ENCODE measurements around the gene OGFOD3. TPM values are rescaled to one million over a fixed set of nuclear protein-coding genes. Genes with fewer than 3 reads are reported as not detected.
"Not testable (repeated sequence)": the region's sequence is repeated elsewhere in the genome, so short reads cannot be mapped to it uniquely, and the experiment has no call there.

Gene OGFOD3
- total RNA-seq, 1 donor from 2014 or later = 22.8 TPM

DNA sequence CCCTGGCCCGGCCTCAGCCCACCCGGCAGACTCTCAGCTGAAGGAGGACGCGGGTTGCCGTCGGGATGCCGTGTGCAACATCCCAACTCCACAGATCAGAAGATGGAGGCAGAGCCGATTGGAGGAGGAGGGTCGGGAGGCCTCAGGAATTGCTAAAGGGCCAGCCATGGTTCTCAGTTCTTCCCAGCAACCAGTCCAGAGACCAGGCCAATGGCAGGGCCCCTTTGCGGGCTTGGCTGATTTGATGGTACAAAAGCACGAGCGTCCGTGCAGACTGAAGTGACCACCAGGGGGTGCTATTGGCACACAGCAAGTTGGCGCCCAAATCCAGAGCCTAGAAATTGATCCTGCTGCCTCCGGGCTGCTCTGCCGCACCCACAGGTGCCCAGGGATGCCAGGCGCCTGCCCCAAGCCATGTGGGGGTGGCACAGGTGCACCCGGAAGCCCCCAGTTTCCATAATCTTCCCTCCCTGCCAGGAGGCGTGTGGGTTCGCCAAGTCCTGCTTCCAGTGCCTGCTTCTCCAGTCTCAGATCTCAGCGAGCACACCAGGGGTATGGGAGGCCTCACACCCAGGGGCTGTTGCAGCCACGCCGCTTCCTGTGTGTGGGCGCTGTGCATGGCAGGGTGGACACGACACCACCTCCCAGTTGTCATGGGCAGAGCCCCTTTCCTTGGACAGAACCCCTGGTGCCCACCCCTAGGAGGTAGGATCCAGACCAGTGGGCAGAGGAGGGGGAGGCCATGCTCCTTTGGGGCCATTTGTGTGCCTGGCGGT is 66.5 kb downstream of the OGFOD3 start:
- DNase-seq = peak; percentile 95

DNA sequence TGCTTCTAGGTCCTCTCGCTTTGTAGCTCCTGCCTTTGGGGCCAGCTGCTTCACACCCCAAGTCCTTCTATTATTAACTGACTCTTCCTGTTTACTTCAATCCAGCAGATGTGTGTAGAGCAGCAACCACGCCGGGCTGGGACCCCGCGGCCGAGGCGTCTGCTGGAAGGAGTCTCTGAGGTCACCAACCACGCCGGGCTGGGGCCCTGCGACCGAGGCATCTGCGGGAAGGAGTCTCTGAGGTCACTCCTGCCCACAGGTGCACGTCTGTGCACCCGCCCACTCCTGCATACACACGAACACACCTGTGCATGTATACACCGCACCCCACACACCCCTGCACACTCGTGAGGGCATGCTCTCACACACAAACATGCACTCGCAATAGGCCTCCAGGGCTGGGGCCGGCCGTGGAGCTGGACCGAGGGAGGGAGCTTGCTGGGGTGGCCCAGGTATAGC is 67.1 kb downstream of the OGFOD3 start:
- no peak for DNase-seq

DNA sequence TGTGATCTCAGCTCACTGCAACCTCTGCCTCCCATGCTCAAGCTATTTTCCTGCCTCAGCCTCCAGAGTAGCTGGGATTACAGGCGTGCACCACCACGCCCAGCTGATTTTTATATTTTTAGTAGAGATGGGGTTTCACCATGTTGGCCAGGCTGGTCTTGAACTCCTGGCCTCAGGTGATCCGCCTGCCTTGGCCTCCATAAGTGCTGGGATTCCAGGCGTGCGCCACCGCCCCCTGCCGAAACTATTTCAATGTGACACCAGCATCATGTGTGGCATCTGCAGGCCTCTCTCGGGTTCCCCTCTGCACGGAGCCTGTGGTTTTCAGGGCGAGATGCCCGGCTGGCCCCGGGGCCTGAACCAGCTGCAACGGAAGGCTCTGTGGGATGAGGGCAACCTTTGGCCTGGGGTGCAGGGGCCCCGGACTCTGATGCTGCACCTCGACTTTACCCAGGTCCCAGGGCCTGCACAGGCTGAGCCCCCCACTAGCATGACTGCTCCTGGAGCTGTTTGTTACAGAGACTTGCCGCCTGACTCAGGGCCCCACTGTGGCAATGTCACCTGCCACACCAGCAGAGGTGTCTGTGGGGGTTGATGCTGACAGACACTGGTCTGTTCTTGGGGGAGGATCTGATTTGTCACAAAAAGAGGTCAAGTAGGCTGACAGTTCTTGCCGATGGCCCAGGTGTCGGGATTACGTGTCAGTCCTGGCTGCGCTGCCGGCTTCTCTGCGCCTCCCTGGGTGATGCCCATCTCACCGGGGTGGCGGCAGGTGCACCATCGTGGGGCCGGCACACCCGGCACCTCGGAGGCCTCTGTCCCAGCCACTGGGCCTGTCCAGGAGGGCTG is 68.0 kb downstream of the OGFOD3 start:
- no peak for DNase-seq

DNA sequence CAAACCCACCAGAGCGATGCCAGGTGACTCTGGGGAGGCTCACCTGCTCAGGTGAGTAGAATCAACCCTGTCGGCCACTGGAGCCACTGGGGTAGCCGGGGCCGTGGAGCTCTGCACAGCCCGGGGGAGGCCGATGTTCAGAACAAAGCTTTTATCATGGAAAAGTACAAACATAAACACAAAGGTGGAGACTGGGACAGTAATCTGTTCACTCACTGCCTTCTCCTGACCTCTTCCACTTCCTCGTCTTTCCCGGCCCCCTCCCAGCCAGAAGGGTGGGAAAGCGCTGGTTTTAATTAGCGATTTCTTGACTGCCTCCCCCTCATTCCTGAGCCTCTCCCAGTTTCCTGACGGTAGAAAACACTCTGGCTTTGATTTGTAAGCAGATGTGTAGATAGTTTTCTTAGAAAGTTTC is 69.1 kb downstream of the OGFOD3 start:
- DNase-seq = peak; percentile 68

DNA sequence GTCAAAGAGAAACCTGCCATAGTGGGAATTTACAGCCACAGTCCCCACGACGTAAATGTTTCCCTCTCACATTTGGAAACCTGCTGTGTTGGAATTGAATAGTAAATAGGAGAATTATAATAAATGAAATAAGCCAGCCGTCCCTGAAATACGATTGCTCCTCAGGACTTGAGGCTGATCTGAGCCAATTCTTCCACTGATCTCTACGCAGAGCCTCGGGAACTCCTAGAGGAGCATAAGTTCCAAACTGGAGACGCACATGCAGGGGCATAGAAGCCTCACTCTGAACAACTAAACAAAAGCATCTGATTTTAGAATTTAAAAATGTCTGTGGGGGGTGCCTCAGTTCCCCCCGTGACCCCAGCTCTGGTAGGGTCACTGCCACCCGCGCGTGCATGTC is 69.5 kb downstream of the OGFOD3 start:
- no peak for DNase-seq

DNA sequence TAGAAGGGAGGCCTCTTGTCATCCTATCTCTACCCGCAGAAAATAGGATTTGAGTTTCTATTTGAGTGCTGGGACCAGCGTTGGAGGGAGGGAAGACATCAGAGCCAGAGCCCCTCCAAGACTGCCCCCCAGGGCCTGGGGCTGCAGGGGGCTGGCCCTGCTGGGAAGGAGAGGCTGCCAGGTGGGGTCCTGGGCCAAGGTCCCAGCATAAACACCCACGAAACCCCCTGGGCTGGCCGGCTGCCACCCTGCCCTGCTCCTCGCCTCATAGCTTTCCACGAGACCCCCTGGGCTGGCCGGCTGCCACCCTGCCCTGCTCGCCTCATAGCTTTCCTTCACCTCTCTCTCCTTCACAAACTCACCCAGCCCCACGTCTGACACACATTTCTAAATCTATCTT is 70.0 kb downstream of the OGFOD3 start:
- no peak for DNase-seq

DNA sequence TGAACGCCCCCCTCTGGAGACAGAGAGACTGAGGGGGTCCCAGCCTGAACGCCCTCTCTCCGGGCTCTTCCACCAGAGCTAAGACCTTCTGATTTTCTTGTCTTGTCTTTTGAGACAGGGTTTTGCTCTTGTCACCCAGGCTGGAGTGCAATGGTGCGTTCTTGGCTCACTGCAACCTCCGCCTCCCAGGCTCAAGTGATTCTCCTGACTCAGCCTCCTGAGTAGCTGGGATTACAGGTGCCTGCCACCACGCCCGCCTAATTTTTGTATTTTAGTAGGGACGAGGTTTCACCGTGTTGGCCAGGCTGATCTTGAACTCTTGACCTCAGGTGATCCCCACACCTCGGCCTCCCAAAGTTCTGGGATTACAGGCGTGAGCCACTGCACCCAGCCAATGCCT is 70.4 kb downstream of the OGFOD3 start:
- not testable (repeated sequence) for DNase-seq

DNA sequence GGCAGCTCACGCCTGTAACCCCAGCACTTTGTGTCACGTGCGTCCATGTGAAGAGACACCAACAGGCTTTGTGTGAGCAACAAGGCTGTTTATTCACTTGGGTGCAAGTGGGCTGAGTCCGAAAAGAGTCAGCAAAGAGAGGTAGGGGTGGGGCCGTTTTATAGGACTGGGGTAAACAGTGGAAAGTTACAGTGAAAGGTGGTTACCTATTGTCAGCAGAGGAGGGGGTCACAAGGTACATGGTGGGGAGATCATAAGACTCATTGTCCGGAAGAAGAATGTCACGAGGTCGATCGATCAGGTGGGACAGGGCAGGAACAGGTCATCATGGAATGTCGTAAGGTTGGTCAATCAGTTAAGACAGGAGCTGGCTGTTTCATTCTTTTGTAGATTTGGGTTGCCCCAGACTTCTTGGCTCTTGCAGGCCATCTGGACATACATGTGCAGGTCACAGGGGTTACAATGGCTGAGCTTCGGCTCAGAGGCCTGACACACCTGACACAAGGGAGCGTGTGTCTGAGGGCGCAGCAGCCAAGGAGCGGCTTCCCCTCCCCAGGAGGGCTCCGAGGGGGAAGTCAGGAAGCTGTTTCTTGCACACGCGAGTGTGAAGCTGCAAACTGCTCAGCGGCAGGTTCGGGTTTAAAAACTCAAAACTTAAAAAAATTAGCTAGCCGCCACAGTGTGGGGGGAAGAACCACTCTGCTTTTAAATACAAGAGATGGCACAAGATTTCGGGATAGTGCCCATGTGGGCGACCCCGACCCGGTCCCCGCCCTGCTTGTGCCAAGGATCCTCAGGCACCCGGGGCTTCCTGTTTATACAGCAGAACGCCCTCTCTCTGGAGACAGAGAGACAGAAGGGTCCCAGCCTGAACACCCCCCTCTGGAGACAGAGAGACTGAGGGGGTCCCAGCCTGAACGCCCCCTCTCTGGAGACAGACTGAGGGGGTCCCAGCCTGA is 71.8 kb downstream of the OGFOD3 start:
- DNase-seq = no peak

DNA sequence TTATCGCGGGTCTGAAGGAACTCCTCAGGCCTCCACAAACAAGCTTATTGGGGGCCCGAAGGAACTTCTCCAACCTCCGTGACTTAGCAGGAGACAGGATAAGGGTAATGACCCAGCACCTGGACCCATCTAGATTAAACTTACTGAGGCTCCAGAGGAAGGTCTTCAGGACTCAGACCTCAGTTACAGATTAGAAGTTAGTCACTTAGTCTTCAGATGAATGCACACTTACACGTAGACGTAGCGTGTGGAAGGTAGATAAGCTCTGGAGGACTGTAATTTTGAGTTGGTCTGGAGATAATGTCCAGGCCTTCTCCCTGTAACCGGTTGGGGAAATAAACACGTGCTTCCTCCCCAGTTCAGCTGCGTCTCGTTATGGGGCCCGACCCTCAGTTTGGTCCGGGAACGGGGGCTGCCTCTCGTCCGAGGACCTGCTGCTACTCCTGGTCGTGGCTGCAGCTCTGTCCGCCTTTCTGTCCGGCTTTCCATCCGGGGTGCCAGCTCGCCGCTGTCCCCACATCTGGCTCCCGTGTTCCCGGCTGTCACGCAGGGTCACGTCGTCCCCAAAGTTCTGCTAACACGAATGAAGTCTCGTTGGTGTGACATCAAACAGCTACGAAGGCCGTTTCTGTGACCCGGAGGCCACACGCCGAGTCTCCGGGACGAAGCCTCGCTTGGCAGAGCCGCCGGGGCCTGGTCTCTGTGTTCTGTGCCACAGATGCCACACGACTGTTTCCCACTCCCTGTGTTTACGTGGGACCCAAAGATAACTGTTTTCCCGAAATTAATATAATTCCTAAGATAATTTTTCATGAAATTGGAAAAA is 73.0 kb downstream of the OGFOD3 start:
- no peak for DNase-seq

DNA sequence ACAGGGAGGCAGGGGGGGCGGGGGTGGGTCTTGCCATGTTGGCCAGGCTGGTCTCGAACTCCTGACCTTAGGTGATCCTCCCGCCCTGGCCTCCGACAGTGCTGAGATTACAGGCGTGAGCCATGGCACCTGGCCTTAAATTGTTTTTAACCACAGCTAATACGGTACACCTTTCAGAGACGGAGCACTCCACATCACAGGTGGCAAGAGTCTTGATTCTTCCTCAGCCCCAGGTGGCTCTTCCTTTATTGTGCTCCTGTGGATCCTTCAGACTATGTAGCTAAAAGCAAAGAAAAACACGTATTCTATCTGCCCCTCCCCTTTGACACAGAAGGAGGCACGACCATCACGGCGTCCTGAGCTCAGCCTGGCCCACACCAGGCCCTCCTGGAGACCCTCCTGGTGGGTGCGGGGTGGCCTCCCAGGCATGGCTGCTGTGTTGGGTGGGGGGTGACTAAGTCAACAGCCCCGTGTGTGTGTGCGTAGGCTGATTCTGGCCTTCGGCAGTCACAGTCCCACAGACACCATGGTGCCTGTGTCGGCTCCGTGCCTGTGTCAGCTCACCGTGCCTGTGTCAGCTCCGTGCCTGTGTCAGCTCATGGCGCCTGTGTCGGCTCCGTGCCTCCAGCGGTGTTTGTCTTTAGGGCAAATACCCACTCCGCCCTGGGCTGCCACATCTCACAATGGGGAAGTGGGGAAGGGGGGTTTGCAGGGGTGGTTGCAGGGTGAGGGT is 74.0 kb downstream of the OGFOD3 start:
- no peak for DNase-seq

DNA sequence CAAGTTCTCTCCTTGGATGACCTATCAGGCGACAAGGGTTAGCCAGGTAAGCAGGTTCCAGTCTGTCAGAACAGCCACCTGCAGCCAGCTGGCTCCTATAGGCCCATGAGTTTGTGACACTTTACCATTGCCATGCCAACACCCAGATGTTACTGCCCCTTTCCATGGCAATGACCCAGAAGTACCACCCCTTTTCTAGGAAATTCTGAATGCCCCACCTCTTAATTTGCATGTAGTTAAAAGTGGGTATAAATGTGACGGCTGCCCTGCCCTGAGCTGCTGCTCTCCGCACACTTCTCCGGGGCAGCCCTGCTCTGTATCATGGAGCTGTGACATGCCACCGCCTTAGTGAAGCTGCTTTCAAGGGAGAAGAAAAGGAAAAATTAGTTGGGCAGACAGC is 74.8 kb downstream of the OGFOD3 start:
- DNase-seq = no peak

DNA sequence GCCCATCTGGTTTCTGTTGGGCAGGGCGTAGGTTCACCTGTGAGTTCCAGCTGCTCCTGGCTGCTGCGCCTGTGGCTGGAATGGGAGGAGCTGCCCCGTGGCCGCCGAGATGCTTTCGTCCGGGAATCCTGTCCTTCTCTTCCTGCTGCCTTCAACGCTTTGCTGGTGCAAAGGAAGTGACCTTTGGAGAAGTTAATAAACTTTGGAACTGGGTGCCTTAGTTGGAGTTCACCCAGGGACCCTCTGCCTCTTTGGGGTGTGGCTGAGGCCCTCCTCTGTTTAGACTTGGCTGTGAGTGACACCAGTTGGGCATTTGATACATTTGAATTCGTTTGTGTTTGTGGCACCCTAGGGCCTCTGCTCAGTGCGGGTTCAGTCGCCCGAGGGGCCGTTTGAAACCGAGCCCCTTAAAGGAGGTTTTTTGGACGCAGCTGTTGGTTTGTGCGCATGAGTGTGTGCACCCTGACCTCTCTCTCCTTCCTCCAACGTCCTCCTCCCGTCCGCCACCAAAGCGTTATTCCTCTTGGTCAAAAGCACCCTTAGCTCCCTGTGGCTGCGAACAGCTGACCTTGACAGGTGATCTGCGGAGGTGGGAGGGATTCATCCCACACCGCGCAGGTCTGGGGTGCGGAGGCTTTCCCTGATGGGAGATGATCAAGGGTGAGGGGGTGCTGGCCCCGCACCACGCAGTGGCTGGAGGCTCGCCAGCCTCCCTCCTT is 75.9 kb downstream of the OGFOD3 start:
- DNase-seq = no peak

DNA sequence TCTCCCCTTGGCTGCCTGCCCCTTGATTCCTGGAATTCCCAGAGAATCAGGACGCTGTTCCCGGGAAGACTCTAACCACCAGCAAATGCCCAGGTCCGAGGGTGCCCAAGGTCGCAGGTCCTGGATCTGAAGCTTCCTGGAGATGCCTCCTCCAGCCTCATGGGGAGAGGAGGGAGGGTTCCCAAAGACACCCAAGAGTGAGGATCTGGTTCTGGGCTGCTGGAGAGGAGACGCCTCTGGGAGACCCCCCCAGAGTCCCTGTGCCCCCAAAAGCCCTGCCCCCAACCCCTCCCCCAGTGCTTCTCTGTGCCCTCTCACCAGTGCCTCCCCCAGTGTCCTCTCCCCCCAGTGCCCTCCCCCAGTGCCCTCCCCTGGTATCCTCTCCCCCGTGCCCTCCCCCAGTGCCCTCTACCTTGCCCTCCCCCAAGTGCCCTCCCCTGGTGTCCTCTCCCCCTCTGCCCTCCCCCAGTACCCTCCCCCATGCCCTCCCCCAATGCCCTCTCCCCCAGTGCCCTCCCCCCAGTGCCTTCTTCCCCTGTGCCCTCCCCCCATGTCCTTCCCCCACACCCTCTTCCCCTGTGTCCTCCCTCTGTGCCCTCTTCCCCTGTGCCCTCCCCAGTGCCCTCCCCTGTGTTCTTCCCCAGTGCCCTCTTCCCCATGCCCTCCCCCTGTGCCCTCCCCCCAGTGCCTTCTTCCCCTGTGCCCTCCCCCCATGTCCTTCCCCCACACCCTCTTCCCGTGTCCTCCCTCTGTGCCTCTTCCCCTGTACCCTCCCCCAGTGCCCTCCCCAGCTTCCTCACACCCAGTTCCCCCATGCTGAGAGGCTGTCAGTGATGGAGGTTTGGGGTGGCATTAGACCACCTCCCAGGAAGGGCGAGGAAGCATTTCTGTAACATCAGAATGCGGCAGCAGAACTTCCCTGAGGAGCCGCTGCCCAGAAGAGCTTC is 78.5 kb downstream of the OGFOD3 start:
- no peak for DNase-seq

Small RNA genes lying within 50 kb of the gene (small RNA-seq; reads per million reads assigned to genes)
- gene RF00019 (ENCODE audit: low replicate concordance) = not detected

Other genes starting within 250 kb of the OGFOD3 start
- 24.7 TPM for gene CCDC57, start 205.7 kb downstream of the OGFOD3 start, total RNA-seq
- gene SLC16A3, start 189.5 kb downstream of the OGFOD3 start, total RNA-seq = 142 TPM
- gene CSNK1D, start 144.9 kb downstream of the OGFOD3 start, total RNA-seq = 72.8 TPM
- gene CD7, start 101.0 kb downstream of the OGFOD3 start, total RNA-seq = 0.72 TPM
- gene SECTM1, start 84.8 kb downstream of the OGFOD3 start, total RNA-seq = 12.6 TPM
- gene TEX19, start 59.3 kb downstream of the OGFOD3 start, total RNA-seq = not detected
- gene UTS2R, start 46.8 kb downstream of the OGFOD3 start, total RNA-seq = 5.8 TPM
- 26.4 TPM for gene HEXD, start 239 bp downstream of the OGFOD3 start, total RNA-seq
- 36.6 TPM for gene CYBC1, start 32.2 kb upstream of the OGFOD3 start, total RNA-seq
- 73.0 TPM for gene NARF, start 40.2 kb upstream of the OGFOD3 start, total RNA-seq
- 51.7 TPM for gene FOXK2, start 101.1 kb upstream of the OGFOD3 start, total RNA-seq
- gene WDR45B, start 229.9 kb upstream of the OGFOD3 start, total RNA-seq = 60.1 TPM